SH-SY5Y (cell line): ENCODE data around the gene LGR5.

Experiments
- GATA2 ChIP-seq: IDR thresholded peaks from 2 replicates; pipeline ENCODE4 v1.6.1; 2011; ENCODE audit warnings: mild to moderate bottlenecking, low read depth, low read length
- GATA3 ChIP-seq: IDR thresholded peaks from 2 replicates; pipeline ENCODE4 v1.6.1; 2011; ENCODE audit warnings: low read depth, mild to moderate bottlenecking, low read length, moderate library complexity

Gene LGR5

GRCh38 chr12:71447691-71448132, 8.1 kb downstream of the LGR5 start:
- TF ChIP-seq GATA3 (no peak), GATA2 (no peak)

- no peak for TF ChIP-seq GATA3
- TF ChIP-seq GATA2 = no peak
These were observed 8.6 kb downstream of the LGR5 start for GRCh38 chr12:71448150-71448581.

GRCh38 chr12:71449373-71450070, 9.9 kb downstream of the LGR5 start:
- no peak for TF ChIP-seq GATA2
- no peak for TF ChIP-seq GATA3

GRCh38 chr12:71452006-71452405, 12.4 kb downstream of the LGR5 start:
- TF ChIP-seq GATA2 (no peak), GATA3 (no peak)

GRCh38 chr12:71455028-71455737, 15.6 kb downstream of the LGR5 start:
- TF ChIP-seq GATA2 (peak; percentile 88), GATA3 (peak; percentile 74)

GRCh38 chr12:71456316-71456715, 16.7 kb downstream of the LGR5 start:
- TF ChIP-seq GATA2 (no peak), GATA3 (no peak)

- no peak for TF ChIP-seq GATA2
- TF ChIP-seq GATA3 = no peak
These were observed 17.4 kb downstream of the LGR5 start for GRCh38 chr12:71456990-71457389.

DNA sequence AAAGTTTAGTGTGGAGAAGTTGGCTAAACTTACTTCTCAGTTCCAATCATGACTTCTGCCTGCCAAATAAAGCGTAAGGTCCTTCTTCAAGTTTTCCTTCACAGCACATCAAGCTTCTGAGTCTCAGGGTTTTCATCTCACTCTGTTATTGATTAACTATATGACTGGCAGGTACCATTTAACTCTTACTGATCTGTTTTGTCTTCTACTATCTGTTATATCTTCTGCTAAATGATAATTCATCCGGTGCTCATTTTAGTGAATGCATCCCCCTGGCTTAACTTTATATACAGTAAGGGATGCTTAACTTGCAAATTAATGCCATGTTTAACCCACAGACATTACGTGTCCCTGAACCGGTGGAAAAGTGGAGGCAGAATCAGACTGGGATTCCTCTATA, 20.7 kb downstream of the LGR5 start:
- TF ChIP-seq GATA3 = no peak
- TF ChIP-seq GATA2 = no peak

DNA sequence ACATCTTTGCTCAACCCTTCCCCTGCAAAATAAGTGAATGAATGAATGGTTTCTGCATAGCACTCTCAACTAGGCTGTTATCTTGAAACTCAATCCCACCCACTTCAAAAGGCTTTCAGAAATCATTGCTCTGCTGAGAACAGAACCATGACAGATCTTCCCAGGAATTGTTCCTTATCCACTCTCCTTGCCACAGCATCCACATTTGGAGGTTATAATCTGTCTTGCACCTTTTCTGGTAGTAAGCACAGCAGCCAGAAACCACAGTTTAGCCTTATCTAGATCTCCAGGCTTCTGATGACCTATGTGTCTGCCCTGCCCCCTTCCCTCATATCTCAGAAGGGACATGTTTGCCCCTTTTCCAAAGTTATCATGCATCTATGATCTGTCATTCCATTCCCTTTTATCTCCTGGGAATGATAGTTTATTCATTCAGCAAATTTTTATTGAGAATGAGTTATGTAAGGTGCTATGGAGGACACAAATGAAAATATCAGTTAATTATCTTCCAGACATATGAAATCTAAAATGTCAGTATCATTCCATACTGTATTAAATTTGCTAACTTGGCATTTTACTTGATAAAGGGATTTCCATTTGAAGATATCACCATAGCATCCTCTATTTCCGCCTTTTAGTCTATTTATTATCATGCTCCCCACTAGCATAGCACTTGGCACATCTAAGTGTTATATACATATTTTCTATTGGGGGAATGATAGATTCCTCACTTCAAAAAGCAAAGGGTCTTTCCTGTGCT, 21.4 kb downstream of the LGR5 start:
- no peak for TF ChIP-seq GATA3
- no peak for TF ChIP-seq GATA2

- TF ChIP-seq GATA3 (peak; percentile 77), GATA2 (peak; percentile 79)
These were observed 22.3 kb downstream of the LGR5 start for GRCh38 chr12:71461787-71462328.

GRCh38 chr12:71465796-71466195, 26.2 kb downstream of the LGR5 start:
- TF ChIP-seq GATA2 (no peak), GATA3 (no peak)

- TF ChIP-seq GATA3 = no peak
- TF ChIP-seq GATA2 = no peak
These were observed 29.7 kb downstream of the LGR5 start for GRCh38 chr12:71469258-71469750.

GRCh38 chr12:71472441-71472911, 32.9 kb downstream of the LGR5 start:
- TF ChIP-seq GATA2 (no peak), GATA3 (no peak)

- TF ChIP-seq GATA3 = no peak
- no peak for TF ChIP-seq GATA2
These were observed 35.2 kb downstream of the LGR5 start for GRCh38 chr12:71474791-71475190.
